Measurements from ENCODE around the gene TCEAL4.
A peak's percentile ranks its signal among the peaks of the same experiment; 100 is the strongest.

The TCEAL4 gene

GRCh38 chrX:103550415-103551051 lies 34.8 kb upstream of the TCEAL4 start:
- Histone ChIP-seq H4K8ac (ENCODE audit: low read depth, low read length) (no peak overlapping the region), H3K4me2 (ENCODE audit: low read length) (no peak overlapping the region)

GRCh38 chrX:103552236-103552635 lies 33.1 kb upstream of the TCEAL4 start:
- Histone ChIP-seq H3K27me3 (ENCODE audit: insufficient read depth, low read length) (no peaks in the 10 kb centered on the region), H3K23ac (ENCODE audit: low read length) (no peak overlapping the region), H4K91ac (ENCODE audit: low read depth, low read length) (no peak overlapping the region), H3K4me1 (ENCODE audit: control insufficient read depth in 1 of 2, insufficient read depth in 2 of 2, low read length in 2 of 2) (peaks cover 0 to 2% of the 10 kb centered on the region in 2 experiments), H2BK12ac (ENCODE audit: low read length) (no peak overlapping the region), H3K18ac (ENCODE audit: low read length) (no peak overlapping the region), H4K8ac (ENCODE audit: low read depth, low read length) (no peak overlapping the region), H3K4ac (ENCODE audit: low read depth, low read length) (no peak overlapping the region), H2BK5ac (ENCODE audit: low read depth, low read length, poor library complexity) (no peak overlapping the region), H2AK5ac (ENCODE audit: low read length) (no peak overlapping the region), H2BK120ac (ENCODE audit: insufficient read depth, low read length, poor library complexity) (no peak overlapping the region), H3K9ac (ENCODE audit: low read length) (no peak overlapping the region), H3K79me1 (ENCODE audit: low read length) (no peaks in the 10 kb centered on the region), H3K79me2 (ENCODE audit: control insufficient read depth, insufficient read depth, low read length, poor library complexity) (no peaks in the 10 kb centered on the region), H3K27ac (ENCODE audit: low read depth, low read length) (no peak overlapping the region), H3K14ac (ENCODE audit: low read length) (no peak overlapping the region), H2AFZ (ENCODE audit: insufficient read depth, low read length, poor library complexity) (no peak overlapping the region), H3K4me3 (ENCODE audit: low read depth, low read length) (no peak overlapping the region), H3K9me3 (ENCODE audit: insufficient read depth, low read depth, low read length) (no peaks in the 10 kb centered on the region), H3K36me3 (ENCODE audit: control insufficient read depth in 1 of 2, insufficient read depth in 2 of 2, low read length in 2 of 2) (no peaks in the 10 kb centered on the region), H4K12ac (ENCODE audit: low read depth, low read length) (no peak overlapping the region), H3K4me2 (ENCODE audit: low read length) (no peak overlapping the region)
- DNase-seq = peak in 1 of 2 donors; percentile 71
- no CpG with 5 or more reads among the region's 1 CpG for WGBS (ENCODE audit: extremely low coverage, insufficient coverage, insufficient read length)

More at GRCh38 chrX:103550415-103551051, 34.8 kb upstream of the TCEAL4 start:
- no peak overlapping the region for H2AK5ac ChIP-seq (ENCODE audit: low read length)
- H3K27ac ChIP-seq (ENCODE audit: low read depth, low read length) = no peak overlapping the region
- no peak overlapping the region for H3K4ac ChIP-seq (ENCODE audit: low read depth, low read length)
- H3K79me1 ChIP-seq (ENCODE audit: low read length) = no peaks in the 10 kb centered on the region
- H3K14ac ChIP-seq (ENCODE audit: low read length) = no peak overlapping the region
- H3K4me3 ChIP-seq (ENCODE audit: low read depth, low read length) = no peak overlapping the region
- H3K27me3 ChIP-seq (ENCODE audit: insufficient read depth, low read length) = no peaks in the 10 kb centered on the region
- H3K18ac ChIP-seq (ENCODE audit: low read length) = no peak overlapping the region
- no CpG with 5 or more reads among the region's 3 CpGs for WGBS (ENCODE audit: extremely low coverage, insufficient coverage, insufficient read length)
- no peaks in the 10 kb centered on the region for H3K36me3 ChIP-seq (ENCODE audit: control insufficient read depth in 1 of 2, insufficient read depth in 2 of 2, low read length in 2 of 2)
- H3K23ac ChIP-seq (ENCODE audit: low read length) = no peak overlapping the region
- H4K91ac ChIP-seq (ENCODE audit: low read depth, low read length) = no peak overlapping the region
- H3K9ac ChIP-seq (ENCODE audit: low read length) = no peak overlapping the region
- no peak overlapping the region for H4K12ac ChIP-seq (ENCODE audit: low read depth, low read length)
- no peak overlapping the region for H2BK120ac ChIP-seq (ENCODE audit: insufficient read depth, low read length, poor library complexity)
- peaks cover 0 to 2% of the 10 kb centered on the region in 2 experiments for H3K4me1 ChIP-seq (ENCODE audit: control insufficient read depth in 1 of 2, insufficient read depth in 2 of 2, low read length in 2 of 2)
- no peak overlapping the region for H2AFZ ChIP-seq (ENCODE audit: insufficient read depth, low read length, poor library complexity)
- no peaks in the 10 kb centered on the region for H3K79me2 ChIP-seq (ENCODE audit: control insufficient read depth, insufficient read depth, low read length, poor library complexity)
- no peak overlapping the region for H2BK5ac ChIP-seq (ENCODE audit: low read depth, low read length, poor library complexity)
- DNase-seq = no peak
- H3K9me3 ChIP-seq (ENCODE audit: insufficient read depth, low read depth, low read length) = no peaks in the 10 kb centered on the region
- H2BK12ac ChIP-seq (ENCODE audit: low read length) = no peak overlapping the region

DNA sequence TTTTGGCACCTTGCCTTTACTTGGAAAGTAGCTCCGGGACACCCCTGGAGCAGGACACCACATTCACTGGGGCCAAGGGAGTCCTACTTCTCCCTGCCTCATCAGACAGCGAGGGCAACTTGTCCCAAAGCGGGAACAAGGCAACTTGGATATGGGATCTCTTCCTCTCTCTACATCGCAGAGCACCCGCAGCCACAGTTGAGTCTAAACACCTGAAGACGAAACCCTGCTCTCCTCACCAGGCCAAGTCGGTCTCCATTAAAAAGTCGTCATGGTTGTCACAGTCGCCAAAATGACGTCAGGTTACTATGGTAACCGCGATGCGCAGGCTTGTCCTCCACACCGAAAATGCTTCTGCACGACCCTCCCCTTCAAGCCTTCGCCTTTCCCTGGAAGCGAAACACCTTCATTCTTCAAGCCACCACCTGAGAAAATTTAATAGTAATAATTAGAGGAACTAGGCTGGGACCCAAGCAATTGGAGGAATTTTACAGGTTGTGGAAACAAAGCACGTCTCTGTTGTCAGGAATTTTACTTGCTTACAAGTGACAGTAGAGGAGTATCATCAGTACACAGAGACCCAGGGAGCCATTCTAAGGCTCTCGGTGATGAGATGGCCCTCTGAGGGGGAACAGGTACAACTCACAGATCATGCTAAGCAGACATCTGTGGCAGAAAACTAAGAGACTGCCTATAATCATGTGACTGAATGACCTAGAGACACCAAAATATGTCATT lies 30.5 kb upstream of the TCEAL4 start:
- DNase-seq = peak in 1 of 2 donors; percentile 72
- Histone ChIP-seq H3K4ac (ENCODE audit: low read depth, low read length) (no peak overlapping the region), H3K14ac (ENCODE audit: low read length) (no peak overlapping the region), H3K23ac (ENCODE audit: low read length) (no peak overlapping the region), H2AFZ (ENCODE audit: insufficient read depth, low read length, poor library complexity) (peak overlapping the region; percentile 45), H3K36me3 (ENCODE audit: control insufficient read depth in 1 of 2, insufficient read depth in 2 of 2, low read length in 2 of 2) (no peaks in the 10 kb centered on the region), H3K79me1 (ENCODE audit: low read length) (no peaks in the 10 kb centered on the region), H2AK5ac (ENCODE audit: low read length) (no peak overlapping the region), H4K8ac (ENCODE audit: low read depth, low read length) (peak overlapping the region; percentile 86), H3K9ac (ENCODE audit: low read length) (peak overlapping the region; percentile 75), H2BK5ac (ENCODE audit: low read depth, low read length, poor library complexity) (no peak overlapping the region), H3K27ac (ENCODE audit: low read depth, low read length) (no peak overlapping the region), H3K4me1 (ENCODE audit: control insufficient read depth in 1 of 2, insufficient read depth in 2 of 2, low read length in 2 of 2) (peaks cover 0 to 2% of the 10 kb centered on the region in 2 experiments), H2BK120ac (ENCODE audit: insufficient read depth, low read length, poor library complexity) (no peak overlapping the region), H4K12ac (ENCODE audit: low read depth, low read length) (peak overlapping the region; percentile 83), H3K9me3 (ENCODE audit: insufficient read depth, low read depth, low read length) (no peaks in the 10 kb centered on the region), H2BK12ac (ENCODE audit: low read length) (no peak overlapping the region), H3K27me3 (ENCODE audit: insufficient read depth, low read length) (no peaks in the 10 kb centered on the region), H3K79me2 (ENCODE audit: control insufficient read depth, insufficient read depth, low read length, poor library complexity) (no peaks in the 10 kb centered on the region), H4K91ac (ENCODE audit: low read depth, low read length) (peak overlapping the region; percentile 39), H3K18ac (ENCODE audit: low read length) (no peak overlapping the region), H3K4me2 (ENCODE audit: low read length) (peak overlapping the region; percentile 73), H3K4me3 (ENCODE audit: low read depth, low read length) (peak overlapping the region; percentile 73)
- no CpG with 5 or more reads among the region's 19 CpGs for WGBS (ENCODE audit: extremely low coverage, insufficient coverage, insufficient read length)

DNA sequence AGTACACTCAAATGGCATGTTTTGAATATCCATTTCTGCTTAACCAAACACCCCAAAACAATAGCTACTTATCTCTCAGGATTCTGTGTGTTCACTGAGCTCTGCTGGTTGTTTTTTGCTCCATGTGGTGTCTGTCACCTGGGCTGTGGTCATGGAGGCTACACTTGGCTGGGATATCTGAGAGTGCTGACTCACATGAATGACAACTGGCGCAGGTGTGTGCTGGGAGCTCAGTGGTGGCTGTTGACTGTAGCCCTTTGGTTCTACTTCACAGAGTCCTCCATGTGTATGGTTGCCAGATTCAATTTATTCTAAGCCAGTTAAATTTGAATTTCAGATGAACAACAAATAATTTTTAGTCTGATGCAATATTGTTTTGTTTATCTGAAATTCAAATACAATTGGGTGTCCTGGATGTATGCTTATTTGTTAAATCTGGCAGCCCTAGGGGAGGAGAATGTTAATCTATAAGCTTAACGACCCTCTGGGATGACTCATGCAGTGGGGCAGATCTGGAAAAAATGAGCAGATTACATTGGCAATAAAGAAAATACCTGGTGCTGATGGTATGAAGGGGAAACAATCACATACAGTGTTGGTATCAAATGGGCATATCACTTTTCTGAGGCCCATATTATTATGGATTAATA lies 28.2 kb upstream of the TCEAL4 start:
- Histone ChIP-seq H4K91ac (ENCODE audit: low read depth, low read length) (no peak overlapping the region), H3K79me2 (ENCODE audit: control insufficient read depth, insufficient read depth, low read length, poor library complexity) (no peaks in the 10 kb centered on the region), H3K4ac (ENCODE audit: low read depth, low read length) (no peak overlapping the region), H3K9ac (ENCODE audit: low read length) (no peak overlapping the region), H2AK5ac (ENCODE audit: low read length) (no peak overlapping the region), H3K27me3 (ENCODE audit: insufficient read depth, low read length) (no peaks in the 10 kb centered on the region), H2AFZ (ENCODE audit: insufficient read depth, low read length, poor library complexity) (no peak overlapping the region), H4K12ac (ENCODE audit: low read depth, low read length) (no peak overlapping the region), H3K23ac (ENCODE audit: low read length) (no peak overlapping the region), H3K4me2 (ENCODE audit: low read length) (no peak overlapping the region), H3K18ac (ENCODE audit: low read length) (no peak overlapping the region), H3K27ac (ENCODE audit: low read depth, low read length) (no peak overlapping the region), H2BK5ac (ENCODE audit: low read depth, low read length, poor library complexity) (no peak overlapping the region), H3K79me1 (ENCODE audit: low read length) (no peaks in the 10 kb centered on the region), H3K9me3 (ENCODE audit: insufficient read depth, low read depth, low read length) (no peaks in the 10 kb centered on the region), H3K4me3 (ENCODE audit: low read depth, low read length) (no peak overlapping the region), H3K4me1 (ENCODE audit: control insufficient read depth in 1 of 2, insufficient read depth in 2 of 2, low read length in 2 of 2) (peaks cover 0 to 2% of the 10 kb centered on the region in 2 experiments), H3K36me3 (ENCODE audit: control insufficient read depth in 1 of 2, insufficient read depth in 2 of 2, low read length in 2 of 2) (no peaks in the 10 kb centered on the region), H3K14ac (ENCODE audit: low read length) (no peak overlapping the region), H2BK12ac (ENCODE audit: low read length) (no peak overlapping the region), H2BK120ac (ENCODE audit: insufficient read depth, low read length, poor library complexity) (no peak overlapping the region), H4K8ac (ENCODE audit: low read depth, low read length) (no peak overlapping the region)
- DNase-seq = no peak
- WGBS (ENCODE audit: extremely low coverage, insufficient coverage, insufficient read length) = no CpG with 5 or more reads among the region's 2 CpGs
